RWPE2 (cell line): Measurements from ENCODE around the gene TMEM208.
A peak's percentile ranks its signal among the peaks of the same experiment; 100 is the strongest.

Source experiments
- ATAC-seq: fragments of 200-7000 bp; cut with Tn5 transposase; 3 replicates; pipeline ENCODE4 v1.9.1; 2021; ENCODE audit warnings: low read depth
- DNase-seq: peaks from one replicate; pipeline ENCODE4 v3.0.0-alpha.2; 2020; ENCODE audit warnings: low spot score
- H3K27ac ChIP-seq: fragments of 450-650 bp; 2 replicates; pipeline ENCODE4 v1.5.1; 2017; ENCODE audit warnings: mild to moderate bottlenecking; ENCODE audit not compliant: poor library complexity, severe bottlenecking
- H3K27me3 ChIP-seq: fragments of 250-450 bp; sonication (Bioruptor Pico); 2 replicates; pipeline ENCODE4 v1.5.1; 2021; ENCODE audit warnings: mild to moderate bottlenecking, moderate library complexity; ENCODE audit not compliant: insufficient read depth, poor library complexity, severe bottlenecking
- H3K36me3 ChIP-seq: fragments of 250-450 bp; sonication (Bioruptor Pico); 2 replicates; pipeline ENCODE4 v1.5.1; 2020; ENCODE audit warnings: low read depth, mild to moderate bottlenecking, moderate library complexity
- H3K4me1 ChIP-seq: fragments of 250-450 bp; sonication (Bioruptor Pico); 2 replicates; pipeline ENCODE4 v1.5.1; 2021; ENCODE audit warnings: mild to moderate bottlenecking, moderate library complexity; ENCODE audit not compliant: insufficient read depth, poor library complexity, severe bottlenecking
- H3K4me3 ChIP-seq: fragments of 250-450 bp; sonication (Bioruptor Pico); 2 replicates; pipeline ENCODE4 v1.5.1; 2021; ENCODE audit warnings: mild to moderate bottlenecking, moderate library complexity; ENCODE audit not compliant: severe bottlenecking
- H3K9me3 ChIP-seq: fragments of 250-450 bp; sonication (Bioruptor Pico); 2 replicates; pipeline ENCODE4 v1.5.1; 2021; ENCODE audit warnings: mild to moderate bottlenecking, moderate library complexity; ENCODE audit not compliant: severe bottlenecking
- TF ChIP-seq, protein P1 (sequence below): fragments of 450-650 bp; IDR thresholded peaks from one replicate; pipeline ENCODE4 v1.5.1; 2017; ENCODE audit warnings: mild to moderate bottlenecking, moderate library complexity; ENCODE audit not compliant: poor library complexity, severe bottlenecking

The TMEM208 gene

DNA sequence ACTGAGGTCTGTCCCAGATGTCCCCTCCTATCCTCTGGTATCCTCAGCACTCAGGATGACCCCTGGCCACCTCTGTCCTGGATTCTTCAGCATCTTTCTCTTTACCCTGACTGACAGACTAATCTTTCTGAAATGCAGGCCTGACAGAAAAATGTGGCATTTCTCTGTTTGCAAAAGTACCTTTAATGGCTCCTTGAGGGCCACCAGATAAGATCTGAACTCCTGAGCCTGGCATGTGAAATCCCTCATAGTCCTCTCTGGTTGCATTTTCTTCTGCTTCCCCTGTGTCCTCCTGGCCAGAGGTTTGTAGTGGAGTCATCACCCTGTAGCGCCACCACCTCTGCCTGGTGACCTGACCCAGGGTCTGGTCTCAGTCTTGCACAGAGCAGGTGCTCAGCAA, 30.0 kb upstream of the TMEM208 start:
- ATAC-seq: no peak
- Histone ChIP-seq H3K36me3 (peaks cover 78% of the 10 kb centered on the region), H3K4me3 (no peak overlapping the region), H3K27ac (peak overlapping the region; percentile 78), H3K4me1 (peaks cover 9% of the 10 kb centered on the region), H3K27me3 (no peaks in the 10 kb centered on the region), H3K9me3 (no peaks in the 10 kb centered on the region)
- TF ChIP-seq, protein P1, sequence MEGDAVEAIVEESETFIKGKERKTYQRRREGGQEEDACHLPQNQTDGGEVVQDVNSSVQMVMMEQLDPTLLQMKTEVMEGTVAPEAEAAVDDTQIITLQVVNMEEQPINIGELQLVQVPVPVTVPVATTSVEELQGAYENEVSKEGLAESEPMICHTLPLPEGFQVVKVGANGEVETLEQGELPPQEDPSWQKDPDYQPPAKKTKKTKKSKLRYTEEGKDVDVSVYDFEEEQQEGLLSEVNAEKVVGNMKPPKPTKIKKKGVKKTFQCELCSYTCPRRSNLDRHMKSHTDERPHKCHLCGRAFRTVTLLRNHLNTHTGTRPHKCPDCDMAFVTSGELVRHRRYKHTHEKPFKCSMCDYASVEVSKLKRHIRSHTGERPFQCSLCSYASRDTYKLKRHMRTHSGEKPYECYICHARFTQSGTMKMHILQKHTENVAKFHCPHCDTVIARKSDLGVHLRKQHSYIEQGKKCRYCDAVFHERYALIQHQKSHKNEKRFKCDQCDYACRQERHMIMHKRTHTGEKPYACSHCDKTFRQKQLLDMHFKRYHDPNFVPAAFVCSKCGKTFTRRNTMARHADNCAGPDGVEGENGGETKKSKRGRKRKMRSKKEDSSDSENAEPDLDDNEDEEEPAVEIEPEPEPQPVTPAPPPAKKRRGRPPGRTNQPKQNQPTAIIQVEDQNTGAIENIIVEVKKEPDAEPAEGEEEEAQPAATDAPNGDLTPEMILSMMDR: no peak
- DNase-seq: no peak

DNA sequence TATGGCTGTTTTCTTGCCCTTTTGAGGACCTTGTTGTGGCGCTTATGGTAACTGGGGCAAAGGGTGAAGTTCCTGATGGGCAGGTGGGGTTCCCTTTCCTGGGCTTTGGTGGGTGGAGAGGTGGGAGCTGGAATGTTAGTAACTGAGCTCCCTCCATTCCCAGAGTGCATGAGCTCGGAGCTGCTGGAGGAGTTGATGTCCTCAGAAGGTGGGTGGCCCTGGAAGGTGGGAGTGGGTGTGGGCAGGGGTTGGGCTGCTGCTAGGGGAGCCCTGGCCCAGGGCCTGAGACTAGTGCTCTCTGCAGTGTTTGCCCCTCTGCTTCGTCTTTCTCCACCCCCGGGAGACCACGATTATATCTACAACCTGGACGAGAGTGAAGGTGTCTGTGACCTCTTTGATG, 29.2 kb upstream of the TMEM208 start:
- Histone ChIP-seq H3K9me3 (no peaks in the 10 kb centered on the region), H3K27ac (peak overlapping the region; percentile 78), H3K27me3 (no peaks in the 10 kb centered on the region), H3K4me3 (no peak overlapping the region), H3K36me3 (peaks cover 86% of the 10 kb centered on the region), H3K4me1 (peaks cover 9% of the 10 kb centered on the region)
- ATAC-seq (no peak), DNase-seq (peak; percentile 45)
- TF ChIP-seq, protein P1: no peak

DNA sequence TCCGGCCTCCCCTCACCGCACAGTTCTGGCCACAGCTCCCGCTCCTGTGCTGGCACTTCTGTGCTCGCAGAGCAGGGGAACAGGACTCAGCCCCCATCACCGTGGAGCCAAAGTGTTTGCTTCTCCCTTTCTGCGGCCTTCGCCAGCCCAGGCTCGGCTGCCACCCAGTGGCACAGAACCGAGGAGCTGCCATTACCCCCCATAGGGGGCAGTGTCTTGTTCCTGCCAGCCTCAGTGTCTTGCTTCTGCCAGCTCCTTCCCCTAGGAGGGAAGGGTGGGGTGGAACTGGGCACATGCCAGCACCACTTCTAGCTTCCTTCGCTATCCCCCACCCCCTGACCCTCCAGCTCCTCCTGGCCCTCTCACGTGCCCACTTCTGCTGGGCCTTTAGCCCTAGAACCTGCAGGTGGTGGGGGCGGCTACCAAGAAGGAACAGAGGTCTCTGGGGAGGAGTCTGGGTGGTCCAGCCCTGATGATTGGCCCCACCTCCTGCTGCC, 28.6 kb upstream of the TMEM208 start:
- Histone ChIP-seq H3K27ac (peak overlapping the region; percentile 78), H3K9me3 (no peaks in the 10 kb centered on the region), H3K27me3 (no peaks in the 10 kb centered on the region), H3K4me1 (peaks cover 7% of the 10 kb centered on the region), H3K4me3 (no peak overlapping the region), H3K36me3 (peaks cover 84% of the 10 kb centered on the region)
- DNase-seq: peak; percentile 79
- peak; percentile 48 for ATAC-seq
- TF ChIP-seq, protein P1: peak; percentile 86

DNA sequence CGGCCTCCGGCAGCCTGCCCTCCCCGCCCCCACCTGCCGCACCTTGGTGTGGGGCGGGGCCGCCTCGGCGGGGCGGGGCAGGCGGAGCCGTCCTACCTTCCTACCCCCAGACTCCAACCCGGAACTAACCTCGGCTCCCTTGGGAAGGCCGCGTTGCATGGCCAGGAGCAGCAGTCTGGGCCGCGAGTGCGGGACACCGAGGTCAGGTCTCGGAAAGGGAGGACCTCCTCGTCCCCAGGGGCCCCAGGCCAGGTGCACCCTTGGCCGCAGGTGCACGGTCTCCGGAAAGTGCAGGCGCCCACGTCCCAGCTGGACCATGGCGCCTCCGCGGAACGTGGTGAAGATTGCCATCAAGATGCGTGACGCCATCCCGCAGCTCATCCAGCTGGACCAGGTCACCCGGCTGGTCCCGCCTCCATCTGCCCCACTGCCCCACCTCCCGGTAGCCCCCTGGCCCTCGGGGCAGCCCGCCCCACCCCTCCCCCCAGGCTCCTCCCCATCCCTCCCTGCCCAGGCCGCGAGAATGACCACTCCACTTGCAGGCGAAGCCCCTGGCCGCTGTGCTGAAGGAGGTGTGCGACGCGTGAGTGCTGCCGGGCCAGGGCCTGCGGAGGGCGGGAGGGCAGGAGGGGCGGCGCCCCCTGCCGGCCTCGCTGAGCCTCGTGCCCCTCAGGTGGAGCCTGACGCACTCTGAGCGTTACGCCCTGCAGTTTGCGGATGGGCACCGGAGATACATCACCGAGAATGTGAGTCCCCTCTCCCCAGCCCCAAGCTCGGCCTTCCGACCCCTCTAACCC, 27.7 kb upstream of the TMEM208 start, which contains the start of gene ELMO3:
Gene ELMO3, plus strand, starts transcription at position 121 of the 797 bp plus-strand sequence. Its CDS starts 196 bp downstream, at position 317.
- peak within 1 kb of the TSS; percentile 48 for H3K4me3 ChIP-seq
- peak; percentile 73 for ATAC-seq
- no peak for DNase-seq
- peaks cover 75% of the 10 kb centered on the region for H3K36me3 ChIP-seq
- H3K27me3 ChIP-seq: no peaks in the 10 kb centered on the region
- H3K9me3 ChIP-seq: no peaks in the 10 kb centered on the region
- TF ChIP-seq, protein P1: peak; percentile 81
- peak within 1 kb of the TSS; percentile 78 for H3K27ac ChIP-seq
- H3K4me1 ChIP-seq: peaks cover 6% of the 10 kb centered on the region

DNA sequence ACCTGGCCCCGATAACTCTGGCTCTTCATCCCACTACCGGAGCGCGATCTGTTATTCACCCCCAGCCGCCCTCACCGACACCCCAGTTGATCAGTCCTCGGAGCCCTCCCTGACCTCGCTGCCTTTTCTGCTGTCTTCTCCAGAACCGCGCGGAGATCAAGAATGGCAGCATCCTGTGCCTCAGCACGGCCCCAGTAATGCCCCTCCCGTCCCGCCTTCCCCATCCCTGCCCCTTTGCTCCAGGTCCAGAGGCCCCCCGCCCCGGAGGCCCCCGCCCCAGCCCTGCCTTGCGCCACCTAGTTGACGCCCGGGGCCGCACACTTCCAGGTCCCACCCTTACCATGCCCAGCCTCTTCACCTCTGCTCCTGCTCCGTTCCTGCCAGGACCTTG, 27.1 kb upstream of the TMEM208 start:
- Histone ChIP-seq H3K36me3 (peaks cover 69% of the 10 kb centered on the region), H3K27ac (peak overlapping the region; percentile 78), H3K9me3 (no peaks in the 10 kb centered on the region), H3K4me1 (peaks cover 6% of the 10 kb centered on the region), H3K4me3 (peak overlapping the region; percentile 48), H3K27me3 (no peaks in the 10 kb centered on the region)
- DNase-seq: peak; percentile 64
- TF ChIP-seq, protein P1: peak; percentile 80
- peak; percentile 37 for ATAC-seq
